Smooth muscle cell of bladder (primary cell): ENCODE measurements around the gene NOTCH3. TPM values are rescaled to one million over a fixed set of nuclear protein-coding genes. Genes with fewer than 3 reads are reported as not detected.

Source experiments
- total RNA-seq: library from RNA; depleted of rRNA; stranded (reverse); fragments of >200 nt; gene quantifications from 2 replicates; pipeline ENCODE4 v1.2.3, GENCODE V29; 2014

NOTCH3 gene
- 7.0 and 27.4 TPM in 2 replicates for total RNA-seq

DNA sequence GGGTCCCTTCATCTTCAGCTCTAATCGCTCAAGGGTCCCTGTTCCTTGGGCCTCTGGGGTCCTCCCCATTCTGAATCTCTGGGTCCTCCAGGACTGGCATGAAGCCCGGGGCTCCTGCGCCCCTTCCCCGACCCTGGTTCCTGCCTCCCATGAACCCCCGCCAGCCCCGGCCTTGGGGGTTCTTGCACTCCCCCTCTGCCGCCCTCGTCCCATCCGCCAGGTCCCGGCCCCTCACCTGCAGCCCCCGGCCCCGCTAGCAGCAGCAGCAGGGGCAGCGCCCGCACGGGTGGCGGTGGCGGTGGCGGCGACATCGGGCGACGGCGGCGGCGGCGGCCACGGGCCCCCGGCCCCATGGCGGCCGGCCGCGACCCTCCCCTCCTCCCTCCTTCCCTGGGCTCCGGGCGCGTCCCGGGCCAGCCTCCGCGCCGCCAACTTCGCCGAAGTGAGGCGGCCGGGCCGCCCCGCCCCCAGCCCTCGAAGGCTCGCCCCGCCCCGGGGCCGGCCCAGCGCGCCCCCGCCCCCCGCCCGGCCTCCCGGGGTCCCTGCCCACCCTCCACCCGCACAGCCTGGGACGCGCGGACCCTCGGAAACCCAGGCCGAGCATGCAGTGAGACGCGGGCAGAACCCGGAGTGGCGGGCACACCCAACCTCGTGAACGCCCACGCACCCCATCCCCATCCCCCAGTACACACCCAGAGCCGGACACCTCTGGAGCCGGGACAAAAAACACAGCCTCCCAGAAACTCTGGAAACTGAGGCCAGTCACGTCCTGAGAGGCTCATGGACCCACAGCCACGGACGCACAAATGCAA is at the start of gene NOTCH3:
NOTCH3 (minus strand) TSS at position 443 of the 812 bp plus-strand sequence; CDS start at position 353, 90 bp downstream.

Other genes with a start within 250 kb of the NOTCH3 start
- not detected in 2 replicates for gene SLC1A6, start 221.1 kb downstream of the NOTCH3 start, total RNA-seq
- gene CASP14, start 151.5 kb downstream of the NOTCH3 start, total RNA-seq = not detected in 2 replicates
- gene OR1I1, start 118.8 kb downstream of the NOTCH3 start, total RNA-seq = not detected in 2 replicates
- 12.2 and 19.0 TPM in 2 replicates for gene SYDE1, start 93.6 kb downstream of the NOTCH3 start, total RNA-seq
- gene EPHX3, start 31.5 kb upstream of the NOTCH3 start, total RNA-seq = 0.09 TPM in 1 of 2 replicates, not detected in the other
- gene BRD4, start 131.5 kb upstream of the NOTCH3 start, total RNA-seq = 9.1 and 9.4 TPM in 2 replicates
- 11.5 and 12.7 TPM in 2 replicates for gene AKAP8, start 178.8 kb upstream of the NOTCH3 start, total RNA-seq
- gene AKAP8L, start 218.0 kb upstream of the NOTCH3 start, total RNA-seq = 59.9 and 62.3 TPM in 2 replicates
- gene WIZ, start 249.0 kb upstream of the NOTCH3 start, total RNA-seq = 3.4 and 4.5 TPM in 2 replicates